NCI-H1417 (cell line): ENCODE data around the gene OAF.
"Not testable (repeated sequence)": the region's sequence is repeated elsewhere in the genome, so short reads cannot be mapped to it uniquely, and the experiment has no call there.

Source experiments
- DNase-seq, 3 experiments: peaks; one replicate each; lab custom pipeline; 2025; lab: John Stamatoyannopoulos, UW

Gene OAF

GRCh38 chr11:120210626-120211521, at the start of gene OAF:
TSS of gene OAF (plus strand) at chr11:120211032. CDS start at chr11:120211280, 248 bp downstream.
- peak; percentile 55 to 76 (median 74) for DNase-seq

GRCh38 chr11:120167659-120168058, 43.2 kb upstream of the OAF start:
- DNase-seq: no peak

- no peak for DNase-seq
These were observed 42.5 kb upstream of the OAF start for GRCh38 chr11:120168108-120168959.

- DNase-seq: peak; percentile 73 to 93 (median 92)
These were observed 41.7 kb upstream of the OAF start for GRCh38 chr11:120168960-120169681.

GRCh38 chr11:120169981-120170698, 40.7 kb upstream of the OAF start:
- no peak for DNase-seq

GRCh38 chr11:120170741-120171261, 40.0 kb upstream of the OAF start:
- no peak for DNase-seq

- DNase-seq: peak; percentile 47 to 70 (median 53)
These were observed 38.5 kb upstream of the OAF start for GRCh38 chr11:120172054-120172911.

GRCh38 chr11:120173019-120173705, 37.7 kb upstream of the OAF start:
- DNase-seq: no peak

GRCh38 chr11:120173807-120174206, 37.0 kb upstream of the OAF start:
- DNase-seq: no peak

GRCh38 chr11:120174866-120175265, 36.0 kb upstream of the OAF start:
- DNase-seq: peak in 1 of 3 experiments; percentile 30

- no peak for DNase-seq
These were observed 32.2 kb upstream of the OAF start for GRCh38 chr11:120178561-120179056.

- no peak for DNase-seq
These were observed 31.7 kb upstream of the OAF start for GRCh38 chr11:120179057-120179672.

- DNase-seq: not testable (repeated sequence)
These were observed 30.8 kb upstream of the OAF start for GRCh38 chr11:120180063-120180462.

GRCh38 chr11:120180551-120181232, 30.1 kb upstream of the OAF start:
- no peak for DNase-seq

- no peak for DNase-seq
These were observed 29.4 kb upstream of the OAF start for GRCh38 chr11:120181376-120181975.

- DNase-seq: no peak
These were observed 28.5 kb upstream of the OAF start for GRCh38 chr11:120182372-120182771.

- DNase-seq: peak in 2 of 3 experiments; percentile 19 to 51
These were observed 27.9 kb upstream of the OAF start for GRCh38 chr11:120182790-120183491.
